Melanocyte of skin (primary cell): ENCODE measurements around the gene ACADM. TPM values are rescaled to one million over a fixed set of nuclear protein-coding genes. Genes with fewer than 3 reads are reported as not detected.

ENCODE experiments used
- small RNA-seq, 2 donors: library from RNA; depleted of rRNA; stranded (forward); fragments of <200 nt; gene quantifications; one replicate each; pipeline ENCODE3, GENCODE V24; 2012
- total RNA-seq, 2 donors: library from RNA; depleted of rRNA; stranded (reverse); fragments of >200 nt; gene quantifications; 2 replicates each; pipeline ENCODE4 v1.2.3, GENCODE V29; 2012

Gene ACADM
- total RNA-seq = 10 to 100 TPM; 66.4 to 98.2 TPM

DNA sequence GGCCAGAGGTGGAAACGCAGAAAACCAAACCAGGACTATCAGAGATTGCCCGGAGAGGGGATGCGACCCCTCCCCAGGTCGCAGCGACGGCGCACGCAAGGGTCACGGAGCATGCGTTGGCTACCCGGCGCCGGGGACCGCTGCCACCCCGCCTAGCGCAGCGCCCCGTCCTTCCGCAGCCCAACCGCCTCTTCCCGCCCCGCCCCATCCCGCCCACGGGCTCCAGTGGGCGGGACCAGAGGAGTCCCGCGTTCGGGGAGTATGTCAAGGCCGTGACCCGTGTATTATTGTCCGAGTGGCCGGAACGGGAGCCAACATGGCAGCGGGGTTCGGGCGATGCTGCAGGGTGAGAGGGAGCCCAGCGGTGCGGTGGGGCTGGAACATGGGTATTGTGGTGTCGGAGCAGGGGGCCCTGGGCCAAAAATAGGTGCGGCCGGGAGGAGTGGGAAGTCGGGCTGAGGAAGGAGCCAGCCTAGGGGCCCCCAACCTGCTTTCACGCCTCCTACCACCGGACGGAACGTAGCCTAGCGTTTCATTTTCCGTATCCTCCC lies at the start of gene ACADM:
ACADM (plus strand) TSS at position 238 of the 551 bp plus-strand sequence; CDS start at position 317, 79 bp downstream.

DNA sequence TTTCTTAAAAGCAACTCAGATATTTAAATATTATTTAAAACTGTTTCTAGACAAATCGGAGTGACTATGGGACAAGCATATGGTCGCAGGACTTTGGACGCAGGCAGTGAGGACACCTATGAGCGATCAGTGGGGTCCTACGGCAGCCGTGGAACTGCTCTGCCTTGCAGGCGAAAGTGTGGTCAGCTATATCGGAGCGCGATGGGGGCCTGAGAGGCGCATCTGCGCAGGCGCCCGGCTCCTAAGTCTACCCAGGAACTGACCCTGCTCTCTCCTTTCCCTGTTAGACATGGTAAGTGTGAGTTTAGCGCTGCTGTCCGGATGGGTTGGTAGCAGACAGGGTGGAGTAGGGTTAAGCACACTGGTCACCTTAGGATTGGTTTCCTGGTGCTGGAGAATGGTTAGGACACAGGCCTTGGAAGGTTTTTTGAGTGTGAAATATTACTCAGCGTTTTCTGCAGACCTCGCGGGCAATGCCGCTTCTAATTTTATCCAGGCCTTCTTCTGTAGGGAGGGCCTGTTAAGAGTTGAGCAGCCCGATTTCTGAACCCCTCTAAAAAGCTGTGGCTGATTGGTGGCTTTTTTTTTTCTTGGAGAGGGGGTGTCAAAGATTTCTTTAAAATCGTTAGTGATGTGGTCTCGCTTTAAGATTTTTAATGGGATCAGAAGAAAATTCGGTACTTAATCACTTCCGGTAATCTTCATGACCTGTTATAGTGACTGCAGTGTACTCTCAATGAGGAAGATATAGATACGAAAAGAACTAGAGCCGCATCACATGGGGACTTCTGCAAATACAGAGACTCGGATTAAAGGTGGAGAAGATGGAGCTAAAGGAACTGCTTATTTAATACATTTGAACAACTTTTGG lies 61.7 kb downstream of the ACADM start, which contains the start of gene RABGGTB:
RABGGTB (plus strand) TSS at position 274 of the 871 bp plus-strand sequence; CDS start at position 290, 16 bp downstream.

DNA sequence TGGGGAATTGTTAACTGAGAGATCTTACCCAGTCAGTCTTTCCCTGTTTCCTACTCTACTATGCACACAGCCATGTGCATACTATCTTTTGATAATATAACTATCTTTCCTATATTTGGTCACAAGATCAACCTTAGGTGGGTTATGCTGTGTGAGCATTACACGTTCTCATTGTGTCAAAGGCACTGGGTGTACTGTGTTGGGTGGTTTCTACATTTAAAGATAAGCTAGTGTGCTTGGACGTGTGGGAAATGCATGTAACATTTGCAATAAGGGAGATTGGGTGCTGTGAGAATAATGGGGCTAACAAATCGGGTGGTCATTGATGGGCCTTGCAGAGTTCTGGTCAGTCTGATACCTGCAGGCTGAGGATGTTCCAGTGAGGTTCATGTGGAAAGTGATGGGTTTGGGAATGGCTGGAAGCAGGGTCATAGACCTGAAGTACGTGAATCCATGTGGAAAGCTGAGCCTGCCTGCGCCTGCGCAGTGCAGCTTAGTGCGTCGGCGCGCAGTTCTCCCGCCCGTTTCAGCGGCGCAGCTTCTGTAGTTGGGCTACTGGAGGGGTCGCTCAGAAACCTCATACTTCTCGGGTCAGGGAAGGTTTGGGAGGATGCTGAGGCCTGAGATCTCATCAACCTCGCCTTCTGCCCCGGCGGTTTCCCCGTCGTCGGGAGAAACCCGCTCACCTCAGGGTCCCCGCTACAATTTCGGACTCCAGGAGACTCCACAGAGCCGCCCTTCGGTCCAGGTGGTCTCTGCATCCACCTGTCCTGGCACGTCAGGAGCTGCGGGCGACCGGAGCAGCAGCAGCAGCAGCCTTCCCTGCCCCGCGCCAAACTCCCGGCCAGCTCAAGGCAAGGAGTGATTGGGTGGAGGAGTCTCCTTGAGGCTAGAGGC lies 72.1 kb downstream of the ACADM start, which contains the start of gene MSH4:
MSH4 (plus strand) TSS at position 507 of the 897 bp plus-strand sequence; CDS start at position 611, 104 bp downstream.

Small RNAs within 50 kb of the gene (small RNA-seq; reads per million reads assigned to genes)
- gene SNORD45A = 0 reads per million in 2 donors
- gene SNORD45B = 0 reads per million in 2 donors
- gene SNORD45C = 0 reads per million in 2 donors

Other genes with a start within 250 kb of the ACADM start
- gene SLC44A5, start 113.6 kb upstream of the ACADM start, total RNA-seq = under 1 TPM in 1 of 2 donors, not detected in 1; under 0.01 TPM
- 100 to 1,000 TPM; 102 to 199 TPM for gene RABGGTB, start 61.5 kb downstream of the ACADM start, total RNA-seq
- under 1 TPM; under 0.01 to 0.34 TPM for gene MSH4, start 72.2 kb downstream of the ACADM start, total RNA-seq
- not detected for gene ASB17, start 207.7 kb downstream of the ACADM start, total RNA-seq